ENCODE results near the gene NRAP. TPM values are rescaled to one million over a fixed set of nuclear protein-coding genes. Genes with fewer than 3 reads are reported as not detected.

NRAP gene
- total RNA-seq, 4 donors from 2014 or later: 0.16 to 12.3 (median 1.1) TPM; not detected in 1

- intact Hi-C loops (cut with DNase I; ENCODE audit: low total_unique reads): no loop called here
Measured at GRCh38 chr10:113539789-113540188, 124.1 kb downstream of the NRAP start.

More at GRCh38 chr10:113539789-113540188, 124.1 kb downstream of the NRAP start:
- H3K4me3 ChIP-seq: no peak overlapping the region
- no peaks in the 10 kb centered on the region for H3K36me3 ChIP-seq
- no peak for TF ChIP-seq POLR2AphosphoS5 (IDR thresholded peaks at IDR 0.05)
- TF ChIP-seq POLR2A (IDR thresholded peaks at IDR 0.05): no peak
- TF ChIP-seq, protein P1, sequence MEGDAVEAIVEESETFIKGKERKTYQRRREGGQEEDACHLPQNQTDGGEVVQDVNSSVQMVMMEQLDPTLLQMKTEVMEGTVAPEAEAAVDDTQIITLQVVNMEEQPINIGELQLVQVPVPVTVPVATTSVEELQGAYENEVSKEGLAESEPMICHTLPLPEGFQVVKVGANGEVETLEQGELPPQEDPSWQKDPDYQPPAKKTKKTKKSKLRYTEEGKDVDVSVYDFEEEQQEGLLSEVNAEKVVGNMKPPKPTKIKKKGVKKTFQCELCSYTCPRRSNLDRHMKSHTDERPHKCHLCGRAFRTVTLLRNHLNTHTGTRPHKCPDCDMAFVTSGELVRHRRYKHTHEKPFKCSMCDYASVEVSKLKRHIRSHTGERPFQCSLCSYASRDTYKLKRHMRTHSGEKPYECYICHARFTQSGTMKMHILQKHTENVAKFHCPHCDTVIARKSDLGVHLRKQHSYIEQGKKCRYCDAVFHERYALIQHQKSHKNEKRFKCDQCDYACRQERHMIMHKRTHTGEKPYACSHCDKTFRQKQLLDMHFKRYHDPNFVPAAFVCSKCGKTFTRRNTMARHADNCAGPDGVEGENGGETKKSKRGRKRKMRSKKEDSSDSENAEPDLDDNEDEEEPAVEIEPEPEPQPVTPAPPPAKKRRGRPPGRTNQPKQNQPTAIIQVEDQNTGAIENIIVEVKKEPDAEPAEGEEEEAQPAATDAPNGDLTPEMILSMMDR (IDR thresholded peaks at IDR 0.05): no peak
- no peak for TF ChIP-seq EP300 (IDR thresholded peaks at IDR 0.05; ENCODE audit: low read depth)
- no peak for DNase-seq
- WGBS, 2 donors (ENCODE audit: low coverage in 1 of 2): 58 to 61% methylated on average over 6 to 7 of the region's 7 CpGs
- in situ Hi-C loops (cut with MboI; ENCODE audit: low pct_ligation_motif_present in 1 of 4, low pct_unique_long_range_greater_than_20kb in 1 of 4, low sequenced_read_pairs in 3 of 4): no loop called here
- H3K27ac ChIP-seq: no peak overlapping the region
- H3K4me1 ChIP-seq: peaks cover 0 to 4% (median 0%) of the 10 kb centered on the region in 4 donors
- no peaks in the 10 kb centered on the region for H3K27me3 ChIP-seq
- H3K9me3 ChIP-seq: no peaks in the 10 kb centered on the region

Other genes starting within 250 kb of the NRAP start
- not detected for gene HABP2, start 111.0 kb downstream of the NRAP start, total RNA-seq
- gene CASP7, start 15.9 kb upstream of the NRAP start, total RNA-seq: 100 to 1,000 TPM in 2 of 4 donors, 10 to 100 TPM in 2; 34.0 to 233 (median 101) TPM
- gene PLEKHS1, start 87.6 kb upstream of the NRAP start, total RNA-seq: 10 to 100 TPM in 2 of 4 donors, 1 to 10 TPM in 1, under 1 TPM in 1; 0.60 to 12.0 (median 5.8) TPM
- gene DCLRE1A, start 190.0 kb upstream of the NRAP start, total RNA-seq: 1 to 10 TPM; 1.9 to 4.6 (median 3.8) TPM
- gene NHLRC2, start 190.6 kb upstream of the NRAP start, total RNA-seq: 100 to 1,000 TPM in 1 of 4 donors, 10 to 100 TPM in 3; 18.3 to 140 (median 45.8) TPM

Data from transverse colon (tissue), 4 donors.